Nephron progenitor cell (in vitro differentiated cells): ENCODE results near the gene GGT7.
"Not testable (repeated sequence)": the region's sequence is repeated elsewhere in the genome, so short reads cannot be mapped to it uniquely, and the experiment has no call there.

Experiments used
- DNase-seq: peaks from one replicate; pipeline ENCODE4 v3.0.0; 2021
- H3K27ac Mint-ChIP-seq: 2 replicates; pipeline ENCODE4 v1.8.0; 2021; ENCODE audit warnings: mild to moderate bottlenecking, moderate library complexity, mixed read lengths
- H3K27me3 Mint-ChIP-seq: 2 replicates; pipeline ENCODE4 v1.8.0; 2021; ENCODE audit warnings: mild to moderate bottlenecking, low read depth, mixed read lengths; ENCODE audit not compliant: poor library complexity
- H3K36me3 Mint-ChIP-seq: 2 replicates; pipeline ENCODE4 v1.8.0; 2021; ENCODE audit warnings: low read depth, mixed read lengths
- H3K4me1 Mint-ChIP-seq: 2 replicates; pipeline ENCODE4 v1.8.0; 2021; ENCODE audit warnings: mixed read lengths
- H3K4me3 Mint-ChIP-seq: 2 replicates; pipeline ENCODE4 v1.8.0; 2021; ENCODE audit warnings: mild to moderate bottlenecking, moderate library complexity, mixed read lengths
- H3K9me3 Mint-ChIP-seq: 2 replicates; pipeline ENCODE4 v1.8.0; 2021; ENCODE audit warnings: mild to moderate bottlenecking, moderate library complexity, mixed read lengths
- TF ChIP-seq, protein P1 (sequence below): fragments of 200-600 bp; sonication (generic); IDR thresholded peaks from 2 replicates; pipeline ENCODE4 v1.5.0; 2021; ENCODE audit warnings: antibody characterized with exemption

GGT7 gene

GRCh38 chr20:34817072-34817471, 55.6 kb downstream of the GGT7 start:
- Mint-ChIP-seq H3K27ac (no peak overlapping the region), H3K4me1 (peaks cover 27% of the 10 kb centered on the region), H3K4me3 (no peak overlapping the region), H3K27me3 (no peaks in the 10 kb centered on the region), H3K36me3 (peaks cover 36% of the 10 kb centered on the region), H3K9me3 (peaks cover 8% of the 10 kb centered on the region)
- TF ChIP-seq, protein P1, sequence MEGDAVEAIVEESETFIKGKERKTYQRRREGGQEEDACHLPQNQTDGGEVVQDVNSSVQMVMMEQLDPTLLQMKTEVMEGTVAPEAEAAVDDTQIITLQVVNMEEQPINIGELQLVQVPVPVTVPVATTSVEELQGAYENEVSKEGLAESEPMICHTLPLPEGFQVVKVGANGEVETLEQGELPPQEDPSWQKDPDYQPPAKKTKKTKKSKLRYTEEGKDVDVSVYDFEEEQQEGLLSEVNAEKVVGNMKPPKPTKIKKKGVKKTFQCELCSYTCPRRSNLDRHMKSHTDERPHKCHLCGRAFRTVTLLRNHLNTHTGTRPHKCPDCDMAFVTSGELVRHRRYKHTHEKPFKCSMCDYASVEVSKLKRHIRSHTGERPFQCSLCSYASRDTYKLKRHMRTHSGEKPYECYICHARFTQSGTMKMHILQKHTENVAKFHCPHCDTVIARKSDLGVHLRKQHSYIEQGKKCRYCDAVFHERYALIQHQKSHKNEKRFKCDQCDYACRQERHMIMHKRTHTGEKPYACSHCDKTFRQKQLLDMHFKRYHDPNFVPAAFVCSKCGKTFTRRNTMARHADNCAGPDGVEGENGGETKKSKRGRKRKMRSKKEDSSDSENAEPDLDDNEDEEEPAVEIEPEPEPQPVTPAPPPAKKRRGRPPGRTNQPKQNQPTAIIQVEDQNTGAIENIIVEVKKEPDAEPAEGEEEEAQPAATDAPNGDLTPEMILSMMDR, result no peak
- no peak for DNase-seq

DNA sequence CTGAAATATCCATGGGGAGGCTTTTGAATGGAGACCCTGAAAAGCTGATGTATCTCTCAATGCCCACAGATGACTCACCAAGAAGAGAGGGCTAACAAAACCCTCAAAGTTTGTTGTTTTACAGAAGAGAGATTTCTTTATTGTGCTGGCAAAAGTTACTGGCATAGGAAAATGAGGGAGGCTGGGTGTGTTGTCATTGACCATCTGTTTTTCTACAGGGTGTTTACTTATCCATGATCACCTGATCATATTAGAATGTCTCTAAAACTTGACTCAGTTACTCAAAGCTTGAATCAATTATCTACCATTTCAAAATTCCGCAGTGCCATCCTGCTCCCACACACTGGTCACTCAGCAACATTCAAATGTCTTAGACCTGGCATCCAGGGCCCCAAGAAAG, 57.0 kb downstream of the GGT7 start:
- no peak for DNase-seq
- H3K4me1 Mint-ChIP-seq, result peaks cover 22% of the 10 kb centered on the region
- H3K27ac Mint-ChIP-seq, result peak overlapping the region; percentile 36
- TF ChIP-seq, protein P1, result no peak
- peaks cover 9% of the 10 kb centered on the region for H3K9me3 Mint-ChIP-seq
- no peak overlapping the region for H3K4me3 Mint-ChIP-seq
- H3K27me3 Mint-ChIP-seq, result no peaks in the 10 kb centered on the region
- peaks cover 33% of the 10 kb centered on the region for H3K36me3 Mint-ChIP-seq

DNA sequence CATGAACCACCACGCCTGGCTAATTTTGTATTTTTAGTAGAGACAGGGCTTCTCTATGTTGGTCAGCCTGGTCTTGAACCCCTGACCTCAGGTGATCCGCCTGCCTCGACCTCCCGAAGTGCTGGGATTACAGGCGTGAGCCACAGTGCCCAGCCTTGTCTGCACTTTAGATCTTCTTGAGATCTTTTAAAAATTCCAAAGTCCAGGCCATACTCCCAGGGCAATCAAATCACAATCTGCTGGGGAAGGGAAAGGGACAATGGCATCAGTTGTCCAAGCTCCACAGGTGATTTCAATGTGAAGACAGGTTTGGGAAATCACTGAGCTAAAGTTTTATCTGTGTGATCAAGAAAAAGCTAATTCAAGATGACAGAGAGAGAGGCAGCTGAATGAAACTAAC, 64.1 kb downstream of the GGT7 start:
- Mint-ChIP-seq H3K4me1 (no peaks in the 10 kb centered on the region), H3K4me3 (no peak overlapping the region), H3K27ac (no peak overlapping the region), H3K27me3 (no peaks in the 10 kb centered on the region), H3K36me3 (peaks cover 54% of the 10 kb centered on the region), H3K9me3 (peaks cover 10% of the 10 kb centered on the region)
- DNase-seq, result no peak
- TF ChIP-seq, protein P1, result no peak

GRCh38 chr20:34807944-34808465, 64.7 kb downstream of the GGT7 start:
- H3K4me3 Mint-ChIP-seq, H3K27me3 Mint-ChIP-seq, H3K4me1 Mint-ChIP-seq, H3K27ac Mint-ChIP-seq, DNase-seq: not testable (repeated sequence)
- Mint-ChIP-seq H3K36me3 (peaks cover 60% of the 10 kb centered on the region), H3K9me3 (peaks cover 10% of the 10 kb centered on the region)

- no peak overlapping the region for H3K27ac Mint-ChIP-seq
- no peak overlapping the region for H3K4me3 Mint-ChIP-seq
- peaks cover 61% of the 10 kb centered on the region for H3K36me3 Mint-ChIP-seq
- TF ChIP-seq, protein P1, result no peak
- no peak for DNase-seq
- no peaks in the 10 kb centered on the region for H3K4me1 Mint-ChIP-seq
- H3K27me3 Mint-ChIP-seq, result no peaks in the 10 kb centered on the region
- peaks cover 19% of the 10 kb centered on the region for H3K9me3 Mint-ChIP-seq
Measured at GRCh38 chr20:34806255-34806654, 66.4 kb downstream of the GGT7 start.

- Mint-ChIP-seq H3K4me1 (no peaks in the 10 kb centered on the region), H3K27ac (no peak overlapping the region), H3K4me3 (no peak overlapping the region), H3K9me3 (peaks cover 37% of the 10 kb centered on the region), H3K36me3 (peaks cover 56% of the 10 kb centered on the region), H3K27me3 (peaks cover 3% of the 10 kb centered on the region)
- TF ChIP-seq, protein P1, result no peak
- no peak for DNase-seq
Measured at GRCh38 chr20:34798871-34799270, 73.8 kb downstream of the GGT7 start.
